ENCODE data around the gene DPH7.
"Not testable (repeated sequence)": the region's sequence is repeated elsewhere in the genome, so short reads cannot be mapped to it uniquely, and the experiment has no call there.

The DPH7 gene

DNA sequence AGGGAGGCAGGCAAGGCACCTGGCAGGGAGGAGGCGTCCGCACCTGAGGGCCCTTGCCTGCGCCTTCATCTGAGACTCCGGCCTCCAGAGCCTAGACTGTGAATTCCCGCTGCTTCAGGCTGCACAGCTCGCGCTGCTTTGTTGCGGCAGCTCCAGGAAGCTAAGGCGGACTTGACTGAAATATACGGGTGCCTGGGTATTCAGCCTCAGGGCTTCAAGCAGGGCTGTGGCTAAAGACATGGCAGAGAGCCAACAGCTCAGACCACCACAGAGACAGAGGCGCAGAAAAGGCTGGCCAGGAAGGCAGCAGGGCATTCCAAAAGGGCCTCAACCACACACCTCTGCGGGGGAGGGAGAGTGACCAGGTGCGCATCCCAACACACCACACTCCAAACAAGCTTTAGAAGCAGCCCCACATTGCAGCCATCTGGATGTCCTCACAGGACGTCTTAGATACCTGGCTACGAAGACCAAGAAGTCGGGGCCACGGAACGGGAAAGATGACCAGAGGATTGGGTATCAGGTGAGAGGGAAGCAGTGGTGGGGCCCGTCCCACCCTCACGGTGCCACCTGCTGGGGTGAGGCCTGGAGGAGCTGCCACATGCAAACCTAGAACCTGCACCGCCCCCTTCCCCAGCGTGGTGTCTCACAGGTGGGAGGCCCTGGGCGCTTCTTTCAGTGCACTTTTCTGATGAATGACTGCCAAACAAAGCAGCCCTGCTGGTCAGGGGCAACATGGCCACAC is 1.7 kb upstream of the DPH7 start:
- FAIRE-seq, result no peak

DNA sequence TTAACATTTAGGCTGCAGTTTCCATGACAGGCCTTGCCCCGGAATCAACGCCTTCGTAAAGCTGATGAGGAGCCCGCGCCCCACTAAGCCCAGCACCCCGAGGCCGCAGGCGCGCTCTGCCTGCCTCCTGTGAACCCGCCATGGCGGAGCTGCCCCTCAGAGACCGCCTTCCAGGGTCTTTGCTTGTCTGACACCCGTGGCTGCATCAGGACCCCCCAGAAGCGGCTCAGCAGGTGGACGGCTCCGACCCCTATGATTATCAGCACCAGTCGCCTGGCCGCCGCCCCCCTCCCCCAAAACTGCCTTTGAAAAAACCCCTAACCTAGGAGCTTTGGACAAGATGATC is 507 bp upstream of the DPH7 start:
- no peak for FAIRE-seq

DNA sequence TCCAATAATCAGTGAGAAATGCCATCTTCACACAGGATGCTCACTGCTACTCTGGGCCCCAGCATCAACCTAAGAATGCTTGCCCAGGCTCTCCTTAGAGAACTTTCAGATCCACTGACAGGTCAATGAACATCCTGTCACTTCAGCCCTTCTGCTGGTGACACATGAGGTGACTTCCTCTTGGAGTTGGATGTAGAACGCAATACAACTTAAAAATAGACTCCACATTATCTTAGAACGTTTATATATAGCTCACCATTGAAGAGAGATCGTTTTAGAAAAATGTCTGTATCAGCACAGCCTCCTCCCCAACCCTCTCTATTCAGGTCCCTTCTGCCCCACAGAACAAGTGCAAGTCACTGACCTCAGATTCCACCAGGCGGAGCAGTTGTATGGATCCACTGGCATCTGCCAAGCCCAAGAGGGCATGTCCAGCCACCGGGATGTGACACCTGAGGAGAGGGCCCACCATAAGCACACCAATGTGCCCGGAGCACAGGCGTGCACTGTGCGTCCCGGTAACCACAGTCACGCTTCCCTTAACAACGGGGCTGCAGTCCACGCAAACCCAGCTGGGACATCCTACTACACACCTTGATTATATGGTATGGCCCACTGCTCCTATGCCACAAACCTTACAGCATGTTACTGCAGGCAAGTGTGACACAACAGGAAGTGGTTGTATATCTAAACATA is 2.9 kb downstream of the DPH7 start:
- FAIRE-seq, result no peak

DNA sequence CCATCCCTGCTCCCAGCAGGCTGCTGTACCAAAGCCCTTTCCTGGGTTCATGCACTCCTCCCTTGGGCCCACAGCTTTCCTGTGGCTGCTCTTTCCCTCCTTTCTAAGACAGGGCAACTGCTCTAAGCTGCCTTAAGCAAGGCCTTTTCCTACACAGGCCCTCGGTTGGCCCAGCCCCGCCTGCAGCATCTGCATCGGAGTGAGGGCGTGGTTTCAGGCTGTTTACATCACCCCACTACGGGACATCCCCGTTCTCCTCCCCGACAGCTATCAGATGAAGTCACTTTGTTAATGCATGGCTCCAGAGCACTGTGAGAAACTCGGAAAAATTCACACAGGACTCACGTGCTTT is 3.4 kb downstream of the DPH7 start:
- FAIRE-seq, result no peak

- no peak for FAIRE-seq
Measured at GRCh38 chr9:137574192-137574591, 4.5 kb downstream of the DPH7 start.

GRCh38 chr9:137570566-137570965 is 8.2 kb downstream of the DPH7 start:
- no peak for FAIRE-seq

DNA sequence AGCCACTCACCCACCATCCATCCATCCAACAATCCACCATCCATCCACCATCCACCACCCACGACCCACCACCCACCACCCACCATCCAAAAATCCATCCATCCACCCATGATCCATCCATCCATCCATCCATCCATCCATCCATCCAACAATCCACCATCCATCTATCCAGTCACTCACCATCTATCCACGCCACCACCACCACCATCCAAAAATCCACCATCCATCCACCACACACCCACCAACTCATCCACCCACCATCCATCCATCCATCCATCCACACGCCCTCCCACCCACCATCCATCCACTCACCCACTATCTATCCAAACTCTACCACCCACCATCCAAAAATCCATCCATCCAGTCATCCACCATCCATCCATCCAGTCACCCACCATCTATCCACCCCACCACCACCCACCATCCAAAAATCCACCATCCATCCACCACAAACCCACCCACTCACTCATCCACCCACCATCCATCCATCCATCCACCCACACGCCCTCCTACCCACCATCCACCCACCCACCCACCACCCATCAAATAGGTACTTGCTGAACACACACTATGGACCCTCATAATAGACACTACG is 9.0 kb downstream of the DPH7 start:
- no peak for FAIRE-seq

DNA sequence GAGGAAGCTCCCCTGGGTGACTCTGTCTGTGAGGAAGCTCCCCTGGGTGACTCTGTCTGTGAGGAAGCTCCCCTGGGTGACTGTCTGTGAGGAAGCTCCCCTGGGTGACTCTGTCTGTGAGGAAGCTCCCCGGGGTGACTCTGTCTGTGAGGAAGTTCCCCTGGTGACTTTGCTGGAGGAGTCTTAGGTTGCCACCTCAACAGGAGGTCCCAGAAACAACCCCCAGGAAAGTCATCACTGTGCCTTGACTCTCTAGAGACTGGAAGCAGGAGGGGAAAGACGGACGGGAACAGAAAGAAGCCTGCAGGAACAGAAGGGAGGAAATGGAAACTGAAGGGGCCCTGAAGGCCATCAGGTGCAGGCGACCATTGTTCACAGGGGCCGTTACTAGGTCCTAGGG is 10.3 kb downstream of the DPH7 start:
- FAIRE-seq, result not testable (repeated sequence)

- no peak for FAIRE-seq
Measured at GRCh38 chr9:137564817-137565411, 13.8 kb downstream of the DPH7 start.

DNA sequence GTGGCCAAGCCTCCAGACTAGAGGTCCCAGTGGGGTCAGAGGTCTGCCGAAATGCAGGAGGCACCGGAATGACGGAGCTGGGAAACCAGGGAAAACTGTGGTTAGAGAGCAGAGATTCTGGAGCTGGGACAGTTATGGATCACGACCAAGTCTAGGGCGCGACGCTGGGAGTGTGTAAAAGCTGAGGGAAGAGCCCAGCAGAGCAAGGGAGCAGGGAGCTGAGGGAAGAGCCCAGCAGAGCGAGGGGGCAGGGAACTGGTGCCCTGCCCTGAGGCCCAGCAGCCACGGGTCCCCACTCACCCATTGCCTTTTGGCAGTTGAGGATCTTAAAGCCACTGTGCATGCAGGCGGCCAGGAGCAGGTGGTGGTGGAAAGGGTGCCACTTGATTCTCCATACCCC is 14.6 kb downstream of the DPH7 start:
- FAIRE-seq, result no peak

GRCh38 chr9:137558127-137558526 is 20.6 kb downstream of the DPH7 start:
- no peak for FAIRE-seq

GRCh38 chr9:137556069-137556838 is 22.5 kb downstream of the DPH7 start:
- no peak for FAIRE-seq

DNA sequence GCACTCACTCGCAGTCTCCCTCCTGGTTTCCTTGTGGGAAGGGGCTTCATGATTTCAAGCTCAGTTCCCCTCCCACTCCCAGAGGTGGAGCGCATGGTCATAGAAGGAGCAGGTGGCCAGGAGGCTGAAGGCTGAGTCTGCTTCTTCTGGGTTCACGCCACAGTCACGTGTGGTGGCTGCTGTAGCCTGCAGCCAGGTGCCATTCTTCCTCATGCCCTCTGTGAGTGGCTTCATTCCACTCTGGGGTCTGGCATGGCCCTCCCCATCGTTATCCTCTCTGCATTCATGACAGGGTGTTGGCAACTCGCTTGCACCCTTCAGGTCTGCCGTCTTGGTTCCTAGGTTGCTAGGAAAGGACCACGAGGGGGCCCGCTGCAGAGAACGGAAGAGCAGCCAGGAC is 23.5 kb downstream of the DPH7 start:
- no peak for FAIRE-seq

DNA sequence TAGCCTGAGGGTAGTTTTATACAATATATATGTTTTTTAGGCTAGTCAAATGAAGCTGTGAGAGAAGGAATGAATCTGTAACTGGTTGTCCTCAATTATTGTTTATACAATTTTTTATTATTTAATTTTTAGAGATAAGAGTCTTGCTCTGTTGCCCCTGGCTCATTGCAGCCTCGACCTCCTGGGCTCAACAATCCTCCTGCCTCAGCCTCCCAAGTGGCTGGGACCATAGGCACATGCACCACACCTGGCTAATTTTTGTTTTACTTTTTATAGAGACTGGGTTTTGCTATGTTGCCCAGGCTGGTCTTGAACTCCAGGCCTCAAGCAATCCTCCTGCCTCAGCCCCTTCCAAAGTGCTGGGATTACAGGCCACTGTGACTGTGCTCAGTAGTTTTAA is 24.4 kb downstream of the DPH7 start:
- no peak for FAIRE-seq

DNA sequence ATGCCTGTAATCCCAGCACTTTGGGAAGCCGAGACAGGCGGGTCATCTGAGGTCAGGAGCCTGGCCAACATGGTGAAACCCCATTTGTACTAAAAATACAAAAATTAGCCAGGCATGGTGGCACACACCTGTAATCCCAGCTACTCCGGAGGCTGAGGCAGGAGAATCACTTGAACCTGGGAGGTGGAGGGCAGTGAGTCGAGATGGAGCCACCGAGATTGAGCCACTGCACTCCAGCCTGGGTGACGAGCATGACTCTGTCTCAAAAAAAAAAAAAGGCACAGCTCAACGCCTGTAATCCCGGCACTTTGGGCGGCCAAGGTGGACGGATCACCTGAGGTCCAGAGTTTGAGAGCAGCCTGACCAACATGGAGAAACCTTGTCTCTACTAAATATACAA is 25.1 kb downstream of the DPH7 start:
- FAIRE-seq, result not testable (repeated sequence)

GRCh38 chr9:137552022-137552768 is 26.5 kb downstream of the DPH7 start:
- FAIRE-seq, result no peak

DNA sequence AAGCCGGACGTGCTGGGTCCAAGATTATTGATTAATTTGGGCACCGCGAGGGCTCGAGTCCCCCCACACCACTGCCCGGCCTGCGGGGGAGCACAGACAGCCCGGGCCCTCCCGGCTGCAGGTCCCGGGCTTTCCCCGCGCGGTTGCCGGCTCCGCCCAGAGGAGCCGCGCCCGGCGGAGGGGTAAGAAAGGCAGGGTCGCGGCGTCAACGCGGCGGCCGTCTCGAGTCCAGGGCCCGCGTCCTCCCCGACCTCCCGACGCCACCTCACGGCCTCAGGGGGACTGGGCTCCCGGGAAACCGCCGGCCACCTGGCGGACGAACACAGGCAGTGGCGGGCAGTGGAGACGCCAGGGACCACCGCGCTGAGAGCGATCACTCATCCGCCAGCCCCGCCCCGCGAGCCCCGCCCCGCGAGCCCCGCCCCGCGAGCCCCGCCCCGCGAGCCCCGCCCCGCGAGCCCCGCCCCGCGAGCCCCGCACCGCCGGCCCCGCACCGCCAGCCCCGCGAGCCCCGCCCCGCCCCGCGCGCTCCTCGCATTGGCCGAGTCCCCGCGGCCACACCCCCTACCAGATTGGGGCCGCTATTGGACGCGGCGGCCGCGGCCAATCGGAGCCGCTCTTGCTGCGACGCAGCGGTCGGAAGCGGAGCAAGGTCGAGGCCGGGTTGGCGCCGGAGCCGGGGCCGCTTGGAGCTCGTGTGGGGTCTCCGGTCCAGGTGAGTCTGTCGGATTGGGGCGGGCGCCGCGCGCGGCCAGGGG is 27.3 kb downstream of the DPH7 start, which contains the start of gene MRPL41:
MRPL41 (plus strand) TSS at position 616 of the 758 bp plus-strand sequence. CDS start 203 bp downstream, outside the sequence.
- no peak for FAIRE-seq

GRCh38 chr9:137550958-137551263 is 27.8 kb downstream of the DPH7 start:
- FAIRE-seq, result not testable (repeated sequence)

GRCh38 chr9:137550231-137550621 is 28.5 kb downstream of the DPH7 start, which contains the start of gene PNPLA7:
Gene PNPLA7, minus strand, starts transcription at chr9:137550402. Its CDS starts 205 bp downstream, at chr9:137550197.
- FAIRE-seq, result peak; percentile 57

DNA sequence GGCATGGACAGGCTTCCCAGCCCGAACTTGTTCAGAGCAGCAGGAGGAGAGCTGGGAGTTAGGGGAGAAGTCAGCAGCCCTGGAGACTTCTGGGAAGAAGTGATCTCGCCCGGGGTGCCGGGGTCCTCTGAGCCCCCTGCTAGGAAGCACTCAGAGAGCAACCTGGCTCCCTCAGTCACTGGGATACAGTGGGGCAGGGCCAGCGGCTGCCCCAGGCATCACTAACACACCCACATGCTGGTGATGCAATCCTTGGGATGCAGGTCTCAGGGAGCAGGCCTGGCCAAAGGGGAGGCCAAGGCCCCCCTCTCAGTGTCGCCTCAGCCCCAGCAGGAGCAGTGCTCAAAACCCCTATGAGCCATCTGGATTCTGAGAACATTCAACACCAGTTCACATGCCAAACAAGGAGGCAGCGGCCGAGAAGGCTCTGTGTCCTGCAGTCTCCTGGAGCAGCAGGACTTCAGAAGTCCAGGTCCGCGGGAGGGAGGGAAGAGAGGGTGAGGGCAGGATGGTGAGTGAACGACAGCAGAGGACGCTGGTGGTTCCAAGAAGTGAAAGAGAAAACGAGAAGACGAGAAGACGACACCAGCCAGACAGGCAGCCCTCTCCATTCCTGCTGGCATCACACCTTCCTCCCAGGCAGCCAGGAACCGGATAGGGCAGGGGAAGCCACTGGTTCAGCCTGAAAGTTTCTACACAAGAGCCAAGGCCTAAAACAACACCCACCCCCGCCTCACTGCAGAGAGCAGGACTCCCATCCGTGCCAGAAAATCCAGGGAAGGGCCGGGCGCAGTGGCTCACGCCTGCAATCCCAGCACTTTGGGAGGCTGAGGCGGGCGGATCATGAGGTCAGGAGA is 30.8 kb downstream of the DPH7 start:
- FAIRE-seq, result no peak

Data from endometrium (tissue), 2 donors.